GM21576 (cell line): Measurements from ENCODE around the gene SLC12A4.
A peak's percentile ranks its signal among the peaks of the same experiment; 100 is the strongest.
"Not testable (repeated sequence)": the region's sequence is repeated elsewhere in the genome, so short reads cannot be mapped to it uniquely, and the experiment has no call there.

Experiments used
- ATAC-seq: cut with Tn5 transposase; IDR thresholded peaks from one replicate; pipeline ENCODE4 v1.9.1; 2021; ENCODE audit warnings: mild to moderate bottlenecking, moderate library complexity; ENCODE audit not compliant: unreplicated experiment

The SLC12A4 gene

GRCh38 chr16:67968400-67969253 lies at the start of gene SLC12A4:
Gene SLC12A4 (minus strand): TSS chr16:67968637. CDS start chr16:67968553, 84 bp downstream.
- ATAC-seq = peak; percentile 70

GRCh38 chr16:68015681-68016080 lies 47.2 kb upstream of the SLC12A4 start, which contains the start of gene DPEP2NB:
Gene DPEP2NB (minus strand): TSS chr16:68015911. CDS start chr16:68015770, 141 bp downstream.
- no peak for ATAC-seq

GRCh38 chr16:68013440-68013839 lies 45.0 kb upstream of the SLC12A4 start:
- no peak for ATAC-seq

- not testable (repeated sequence) for ATAC-seq
Measured at GRCh38 chr16:68009872-68010271, 41.4 kb upstream of the SLC12A4 start.

- no peak for ATAC-seq
Measured at GRCh38 chr16:68009157-68009735, 40.8 kb upstream of the SLC12A4 start.

- no peak for ATAC-seq
Measured at GRCh38 chr16:68005786-68006286, 37.4 kb upstream of the SLC12A4 start.

- ATAC-seq = no peak
Measured at GRCh38 chr16:68005211-68005610, 36.8 kb upstream of the SLC12A4 start.

- no peak for ATAC-seq
Measured at GRCh38 chr16:68003031-68003430, 34.6 kb upstream of the SLC12A4 start.

GRCh38 chr16:68000450-68000849 lies 32.0 kb upstream of the SLC12A4 start:
- ATAC-seq = no peak

GRCh38 chr16:67999985-68000384 lies 31.5 kb upstream of the SLC12A4 start:
- ATAC-seq = no peak

- ATAC-seq = not testable (repeated sequence)
Measured at GRCh38 chr16:67998779-67999688, 30.6 kb upstream of the SLC12A4 start, which contains the start of gene DPEP2. Gene DPEP2 (minus strand): TSS chr16:67999484. CDS start chr16:67993212, 6,272 bp downstream.

GRCh38 chr16:67998231-67998778 lies 29.9 kb upstream of the SLC12A4 start:
- not testable (repeated sequence) for ATAC-seq

- ATAC-seq = no peak
Measured at GRCh38 chr16:67996666-67997065, 28.2 kb upstream of the SLC12A4 start.

- ATAC-seq = no peak
Measured at GRCh38 chr16:67995423-67995822, 27.0 kb upstream of the SLC12A4 start.

GRCh38 chr16:67994040-67994408 lies 25.6 kb upstream of the SLC12A4 start:
- not testable (repeated sequence) for ATAC-seq

- ATAC-seq = peak; percentile 62
Measured at GRCh38 chr16:67993207-67994039, 25.0 kb upstream of the SLC12A4 start.

- no peak for ATAC-seq
Measured at GRCh38 chr16:67992661-67993206, 24.3 kb upstream of the SLC12A4 start.

- ATAC-seq = no peak
Measured at GRCh38 chr16:67990018-67990386, 21.6 kb upstream of the SLC12A4 start.

GRCh38 chr16:67989322-67990017 lies 21.0 kb upstream of the SLC12A4 start:
- ATAC-seq = no peak
